ENCODE data around the gene SEPTIN10. TPM values are rescaled to one million over a fixed set of nuclear protein-coding genes. Genes with fewer than 3 reads are reported as not detected.
A peak's percentile ranks its signal among the peaks of the same experiment; 100 is the strongest.

The SEPTIN10 gene
- total RNA-seq, 2 donors from 2014 or later = 66.3 to 94.9 TPM

DNA sequence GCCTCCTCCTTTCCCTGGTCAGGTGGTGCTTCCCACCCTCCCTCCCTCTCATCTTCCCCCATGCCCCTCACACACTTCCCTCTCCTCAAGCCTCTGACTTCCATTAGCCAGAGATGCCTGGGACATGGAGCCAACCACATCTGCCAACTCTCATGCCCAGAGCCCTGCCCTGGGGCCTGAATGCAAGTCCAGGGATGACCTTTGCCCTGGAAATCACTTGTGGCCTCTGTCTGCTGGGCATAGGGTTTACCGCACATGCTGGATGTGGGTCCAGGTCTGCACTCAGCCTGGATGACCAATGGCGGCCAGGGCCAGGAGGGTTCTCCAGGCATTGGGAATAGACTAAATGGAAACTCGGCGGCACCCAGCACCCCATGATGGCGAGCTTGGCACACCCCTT lies 98.9 kb downstream of the SEPTIN10 start:
- no peaks in the 10 kb centered on the region for H3K27me3 ChIP-seq (replicated peaks; ENCODE audit: insufficient read depth)
- H3K36me3 ChIP-seq = no peaks in the 10 kb centered on the region
- no peaks in the 10 kb centered on the region for H3K4me1 ChIP-seq (replicated peaks)
- DNase-seq (ENCODE audit: low spot score) = no peak
- H3K9me3 ChIP-seq = no peaks in the 10 kb centered on the region
- H3K4me3 ChIP-seq = no peak overlapping the region
- WGBS = 94% methylated on average over 5 of the region's 5 CpGs
- intact Hi-C loops (cut with DNase I) = loop anchor here (5.0 kb wide), 1 partner anchor 193 kb away; no protein-coding TSS in a partner anchor
- TF ChIP-seq POLR2A (IDR thresholded peaks at IDR 0.05) (no peak), CTCF (IDR thresholded peaks at IDR 0.05) (no peak), POLR2AphosphoS5 (IDR thresholded peaks at IDR 0.05) (no peak)
- H3K27ac ChIP-seq = peak overlapping the region in 1 of 2 donors; percentile 60

DNA sequence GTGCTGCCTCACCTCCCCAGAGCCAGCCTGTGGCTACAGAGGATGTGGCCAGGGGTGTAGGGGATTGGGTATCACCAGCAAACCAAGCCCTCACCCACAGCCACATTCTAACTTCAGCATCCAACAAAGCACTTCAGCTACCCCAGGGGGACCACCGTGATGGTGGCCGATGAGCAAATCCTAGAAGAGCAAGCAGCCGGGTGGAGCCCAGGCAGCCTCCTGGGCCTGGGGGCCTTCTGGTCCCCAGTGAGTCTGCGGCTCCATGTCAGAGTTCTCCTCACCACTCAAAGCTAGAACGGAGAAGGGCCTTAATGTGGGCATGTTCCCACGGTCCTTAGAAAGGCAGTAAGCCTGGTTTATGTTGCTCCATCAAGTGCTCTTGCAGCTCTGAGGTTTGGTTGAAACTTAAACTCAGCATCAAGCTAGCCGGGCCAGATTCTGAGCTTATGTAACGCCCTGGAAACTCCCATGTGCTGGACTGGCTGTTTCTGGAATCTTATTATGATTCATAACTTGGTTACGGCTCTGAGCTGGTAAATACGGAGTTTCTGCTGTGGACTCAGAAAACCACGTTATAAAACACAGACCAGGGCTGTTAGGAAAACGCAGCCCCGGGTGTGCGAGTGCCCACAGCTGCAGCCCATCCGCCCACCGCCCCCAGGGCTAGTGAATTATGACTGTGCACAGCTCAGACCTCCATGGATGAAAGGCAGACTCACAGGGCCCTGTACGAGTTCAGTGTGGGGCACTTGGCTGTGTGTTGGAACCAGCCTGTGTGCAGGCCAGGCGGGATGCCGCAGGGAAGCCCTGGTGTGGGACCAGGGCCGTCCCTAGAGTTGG lies 99.8 kb downstream of the SEPTIN10 start:
- Histone ChIP-seq H3K9me3 (no peaks in the 10 kb centered on the region), H3K27me3 (replicated peaks; ENCODE audit: insufficient read depth) (no peaks in the 10 kb centered on the region), H3K27ac (peak overlapping the region; percentile 51 to 60), H3K4me1 (replicated peaks) (no peaks in the 10 kb centered on the region), H3K36me3 (no peaks in the 10 kb centered on the region), H3K4me3 (no peak overlapping the region)
- WGBS = 54% methylated on average over 18 of the region's 20 CpGs
- no peak for DNase-seq (ENCODE audit: low spot score)
- peak; percentile 44 for TF ChIP-seq POLR2AphosphoS5 (IDR thresholded peaks at IDR 0.05)
- no peak for TF ChIP-seq CTCF (IDR thresholded peaks at IDR 0.05)
- intact Hi-C loops (cut with DNase I) = loop anchor here (5.0 kb wide), 1 partner anchor 192 kb away; no protein-coding TSS in a partner anchor

DNA sequence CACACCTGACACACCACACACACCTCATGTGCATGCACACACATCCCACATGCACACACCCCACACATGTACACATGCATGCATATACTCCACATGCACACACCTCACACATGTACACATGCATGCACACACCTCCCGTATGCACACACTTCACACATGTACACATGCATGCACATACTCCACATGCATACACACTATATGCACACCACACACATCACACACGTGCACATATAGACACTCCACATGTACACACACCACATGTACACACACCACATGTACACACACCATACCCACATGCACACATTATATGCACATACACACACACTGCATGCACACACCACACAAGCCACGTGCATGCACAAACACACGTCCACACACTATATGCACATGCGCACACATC lies 100.5 kb downstream of the SEPTIN10 start:
- Histone ChIP-seq H3K9me3 (no peaks in the 10 kb centered on the region), H3K27me3 (replicated peaks; ENCODE audit: insufficient read depth) (no peaks in the 10 kb centered on the region), H3K27ac (no peak overlapping the region), H3K4me1 (replicated peaks) (no peaks in the 10 kb centered on the region), H3K36me3 (no peaks in the 10 kb centered on the region), H3K4me3 (no peak overlapping the region)
- no peak for TF ChIP-seq POLR2A (IDR thresholded peaks at IDR 0.05)
- TF ChIP-seq POLR2AphosphoS5 (IDR thresholded peaks at IDR 0.05) = no peak
- no peak for TF ChIP-seq CTCF (IDR thresholded peaks at IDR 0.05)
- DNase-seq (ENCODE audit: low spot score) = no peak
- intact Hi-C loops (cut with DNase I) = loop anchor here (5.0 kb wide), 1 partner anchor 191 kb away; no protein-coding TSS in a partner anchor
- WGBS = 98% methylated on average over 5 of the region's 5 CpGs

GRCh38 chr2:109512076-109512475 lies 101.7 kb downstream of the SEPTIN10 start:
- Histone ChIP-seq H3K27me3 (replicated peaks; ENCODE audit: insufficient read depth) (no peaks in the 10 kb centered on the region), H3K9me3 (no peaks in the 10 kb centered on the region), H3K27ac (no peak overlapping the region), H3K36me3 (no peaks in the 10 kb centered on the region), H3K4me1 (replicated peaks) (no peaks in the 10 kb centered on the region), H3K4me3 (no peak overlapping the region)
- no peak for DNase-seq (ENCODE audit: low spot score)
- TF ChIP-seq POLR2A (IDR thresholded peaks at IDR 0.05) (no peak), CTCF (IDR thresholded peaks at IDR 0.05) (no peak), POLR2AphosphoS5 (IDR thresholded peaks at IDR 0.05) (no peak)
- intact Hi-C loops (cut with DNase I) = loop anchor here (5.0 kb wide), 1 partner anchor 190 kb away; no protein-coding TSS in a partner anchor
- 92% methylated on average over 5 of the region's 5 CpGs for WGBS

GRCh38 chr2:109511168-109511567 lies 102.6 kb downstream of the SEPTIN10 start:
- Histone ChIP-seq H3K4me3 (no peak overlapping the region), H3K36me3 (no peaks in the 10 kb centered on the region), H3K27me3 (replicated peaks; ENCODE audit: insufficient read depth) (no peaks in the 10 kb centered on the region), H3K4me1 (replicated peaks) (no peaks in the 10 kb centered on the region), H3K27ac (no peak overlapping the region), H3K9me3 (no peaks in the 10 kb centered on the region)
- no peak for TF ChIP-seq CTCF (IDR thresholded peaks at IDR 0.05)
- TF ChIP-seq POLR2AphosphoS5 (IDR thresholded peaks at IDR 0.05) = no peak
- no peak for TF ChIP-seq POLR2A (IDR thresholded peaks at IDR 0.05)
- intact Hi-C loops (cut with DNase I) = loop anchor here (5.0 kb wide), 1 partner anchor 189 kb away; no protein-coding TSS in a partner anchor
- no peak for DNase-seq (ENCODE audit: low spot score)
- WGBS = 77% methylated on average over 3 of the region's 3 CpGs
